HL-60 (cell line): ENCODE results near the gene IL17B.

Source experiments
- DNase-seq, 2 experiments: peaks; one replicate each; pipeline ENCODE4 v3.0.0-alpha.2; 2010 to 2020; ENCODE audit warnings: low read depth in 1 of 2, low spot score in 1 of 2
- H3K27ac ChIP-seq: fragments of 250-450 bp; sonication (Bioruptor Pico); replicated peaks from 2 replicates; pipeline ENCODE4 v1.5.1; 2020; ENCODE audit warnings: mild to moderate bottlenecking, moderate library complexity
- H3K27me3 ChIP-seq: fragments of 250-450 bp; sonication (Bioruptor Pico); 2 replicates; pipeline ENCODE4 v1.5.1; 2021; ENCODE audit warnings: mild to moderate bottlenecking, moderate library complexity; ENCODE audit not compliant: insufficient read depth, poor library complexity, severe bottlenecking
- H3K4me3 ChIP-seq: replicated peaks from 2 replicates; pipeline ENCODE4 v1.5.1; 2011; ENCODE audit warnings: mild to moderate bottlenecking, control low read depth, low read length; ENCODE audit not compliant: insufficient read depth
- CTCF ChIP-seq: IDR thresholded peaks from one replicate; pipeline ENCODE4 v1.5.1; 2011; ENCODE audit warnings: low read length, control low read depth, inconsistent platforms; ENCODE audit not compliant: insufficient read depth
- GABPA ChIP-seq: IDR thresholded peaks from 2 replicates; pipeline ENCODE4 v1.6.1; 2012; ENCODE audit warnings: low read depth
- POLR2AphosphoS5 ChIP-seq: IDR thresholded peaks from 2 replicates; pipeline ENCODE4 v1.6.1; 2012; ENCODE audit warnings: low read depth
- SPI1 ChIP-seq: IDR thresholded peaks from 2 replicates; pipeline ENCODE4 v1.6.1; 2012; ENCODE audit warnings: low read depth, mild to moderate bottlenecking, borderline replicate concordance
- TF ChIP-seq, protein P1 (sequence below): IDR thresholded peaks from 2 replicates; pipeline ENCODE4 v1.6.1; 2012; ENCODE audit warnings: low read depth; ENCODE audit not compliant: insufficient replicate concordance

The IL17B gene

DNA sequence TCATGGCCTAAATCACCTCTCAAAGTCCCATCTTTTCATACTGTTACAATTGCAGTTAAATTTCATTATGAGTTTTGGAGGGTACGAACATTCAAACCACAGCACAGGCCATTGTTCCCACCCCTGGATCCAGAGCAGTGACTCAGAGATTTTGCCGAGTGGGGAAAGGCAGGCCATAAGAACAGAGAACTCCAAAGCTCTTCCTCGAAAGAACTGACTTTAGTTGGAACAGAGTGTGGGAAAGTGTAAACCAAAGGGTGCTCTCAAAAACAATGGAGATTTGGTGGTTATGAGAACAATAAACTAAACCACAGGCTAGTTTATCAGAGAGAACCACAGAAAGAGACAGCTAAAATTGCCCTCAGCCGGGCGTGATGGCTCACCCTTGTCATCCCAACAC, 53.2 kb downstream of the IL17B start:
- Histone ChIP-seq H3K27ac (no peak overlapping the region), H3K27me3 (no peaks in the 10 kb centered on the region), H3K4me3 (no peak overlapping the region)
- DNase-seq, result no peak
- no peak for TF ChIP-seq SPI1
- TF ChIP-seq, protein P1, sequence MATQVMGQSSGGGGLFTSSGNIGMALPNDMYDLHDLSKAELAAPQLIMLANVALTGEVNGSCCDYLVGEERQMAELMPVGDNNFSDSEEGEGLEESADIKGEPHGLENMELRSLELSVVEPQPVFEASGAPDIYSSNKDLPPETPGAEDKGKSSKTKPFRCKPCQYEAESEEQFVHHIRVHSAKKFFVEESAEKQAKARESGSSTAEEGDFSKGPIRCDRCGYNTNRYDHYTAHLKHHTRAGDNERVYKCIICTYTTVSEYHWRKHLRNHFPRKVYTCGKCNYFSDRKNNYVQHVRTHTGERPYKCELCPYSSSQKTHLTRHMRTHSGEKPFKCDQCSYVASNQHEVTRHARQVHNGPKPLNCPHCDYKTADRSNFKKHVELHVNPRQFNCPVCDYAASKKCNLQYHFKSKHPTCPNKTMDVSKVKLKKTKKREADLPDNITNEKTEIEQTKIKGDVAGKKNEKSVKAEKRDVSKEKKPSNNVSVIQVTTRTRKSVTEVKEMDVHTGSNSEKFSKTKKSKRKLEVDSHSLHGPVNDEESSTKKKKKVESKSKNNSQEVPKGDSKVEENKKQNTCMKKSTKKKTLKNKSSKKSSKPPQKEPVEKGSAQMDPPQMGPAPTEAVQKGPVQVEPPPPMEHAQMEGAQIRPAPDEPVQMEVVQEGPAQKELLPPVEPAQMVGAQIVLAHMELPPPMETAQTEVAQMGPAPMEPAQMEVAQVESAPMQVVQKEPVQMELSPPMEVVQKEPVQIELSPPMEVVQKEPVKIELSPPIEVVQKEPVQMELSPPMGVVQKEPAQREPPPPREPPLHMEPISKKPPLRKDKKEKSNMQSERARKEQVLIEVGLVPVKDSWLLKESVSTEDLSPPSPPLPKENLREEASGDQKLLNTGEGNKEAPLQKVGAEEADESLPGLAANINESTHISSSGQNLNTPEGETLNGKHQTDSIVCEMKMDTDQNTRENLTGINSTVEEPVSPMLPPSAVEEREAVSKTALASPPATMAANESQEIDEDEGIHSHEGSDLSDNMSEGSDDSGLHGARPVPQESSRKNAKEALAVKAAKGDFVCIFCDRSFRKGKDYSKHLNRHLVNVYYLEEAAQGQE, result no peak

GRCh38 chr5:149325166-149325735, 53.8 kb downstream of the IL17B start:
- H3K4me3 ChIP-seq, result no peak overlapping the region
- no peaks in the 10 kb centered on the region for H3K27me3 ChIP-seq
- no peak overlapping the region for H3K27ac ChIP-seq
- DNase-seq, result no peak
- no peak for TF ChIP-seq GABPA
- no peak for TF ChIP-seq CTCF
- no peak for TF ChIP-seq SPI1
- TF ChIP-seq, protein P1, result no peak
- TF ChIP-seq POLR2AphosphoS5, result no peak

- no peak overlapping the region for H3K4me3 ChIP-seq
- no peak overlapping the region for H3K27ac ChIP-seq
- no peak for DNase-seq
- no peaks in the 10 kb centered on the region for H3K27me3 ChIP-seq
- TF ChIP-seq GABPA, result no peak
- no peak for TF ChIP-seq POLR2AphosphoS5
- TF ChIP-seq SPI1, result no peak
- TF ChIP-seq, protein P1, result no peak
- TF ChIP-seq CTCF, result no peak
Measured at GRCh38 chr5:149324641-149325040, 54.5 kb downstream of the IL17B start.
